PC-3 (cell line): ENCODE measurements around the gene MRPL24. TPM values are rescaled to one million over a fixed set of nuclear protein-coding genes. Genes with fewer than 3 reads are reported as not detected.

Experiments used
- ATAC-seq: fragments of 200-7000 bp; cut with Tn5 transposase; 2 replicates; pipeline ENCODE4 v1.9.1; 2020; ENCODE audit warnings: mild to moderate bottlenecking, moderate library complexity
- BruUV-seq: library from RNA; stranded (reverse); fragments of 400-500 nt; replicated peaks from 2 replicates; lab custom pipeline; 2021; lab: Mats Ljungman, UMichigan
- CTCF ChIA-PET: fragments of 300-600 bp; sonication (Branson Sonifier 250); formaldehyde crosslinking; loops from one replicate; lab custom pipeline; 2022; ENCODE audit warnings: antibody characterized with exemption; lab: Charles Lee
- POLR2A ChIA-PET: fragments of 300-600 bp; sonication (Branson Sonifier 250); formaldehyde crosslinking; loops from one replicate; lab custom pipeline; 2022; ENCODE audit warnings: antibody characterized with exemption; ENCODE audit not compliant: unreplicated experiment; lab: Charles Lee
- DNase-seq: peaks from one replicate; pipeline ENCODE4 v3.0.0-alpha.2; 2015
- H2AFZ ChIP-seq: fragments of 300-600 bp; sonication (generic); 2 replicates; pipeline ENCODE4 v1.6.0; 2016; ENCODE audit warnings: antibody characterized with exemption, low read length
- H3F3A ChIP-seq: fragments of 300-600 bp; sonication (generic); one replicate; pipeline ENCODE4 v1.6.0; 2017; ENCODE audit warnings: antibody characterized with exemption, low read length, control low read depth, mild to moderate bottlenecking; ENCODE audit not compliant: unreplicated experiment
- H3K27ac ChIP-seq: fragments of 300-600 bp; sonication (generic); 2 replicates; pipeline ENCODE4 v1.5.1; 2016; ENCODE audit warnings: mild to moderate bottlenecking, low read length
- H3K27me3 ChIP-seq: fragments of 300-600 bp; sonication (generic); 2 replicates; pipeline ENCODE4 v1.6.1; 2016; ENCODE audit warnings: low read length, mixed read lengths
- H3K36me3 ChIP-seq: fragments of 300-600 bp; sonication (generic); 2 replicates; pipeline ENCODE4 v1.6.1; 2016; ENCODE audit warnings: low read depth, mixed run types, low read length, mixed read lengths
- H3K4me1 ChIP-seq: fragments of 300-600 bp; sonication (generic); 2 replicates; pipeline ENCODE4 v1.5.1; 2016; ENCODE audit warnings: low read length; ENCODE audit not compliant: insufficient read depth
- H3K4me2 ChIP-seq: fragments of 300-600 bp; sonication (generic); 2 replicates; pipeline ENCODE4 v1.6.0; 2016; ENCODE audit warnings: low read length
- H3K4me3 ChIP-seq: fragments of 300-600 bp; sonication (generic); 2 replicates; pipeline ENCODE4 v1.5.1; 2016; ENCODE audit warnings: mild to moderate bottlenecking, low read length, mixed read lengths
- H3K79me2 ChIP-seq: fragments of 300-600 bp; sonication (generic); 2 replicates; pipeline ENCODE4 v1.6.1; 2017; ENCODE audit warnings: low read length, mixed read lengths
- H3K9ac ChIP-seq: fragments of 300-600 bp; sonication (generic); 2 replicates; pipeline ENCODE4 v1.6.0; 2016; ENCODE audit warnings: mild to moderate bottlenecking, low read length
- H3K9me2 ChIP-seq: fragments of 300-600 bp; sonication (generic); replicated peaks from 2 replicates; pipeline ENCODE4 v1.6.1; 2016; ENCODE audit warnings: mixed run types, low read length, mixed read lengths
- H3K9me3 ChIP-seq: fragments of 300-600 bp; sonication (generic); 2 replicates; pipeline ENCODE4 v1.6.1; 2016; ENCODE audit warnings: low read length, mixed read lengths
- H4K20me1 ChIP-seq: fragments of 300-600 bp; sonication (generic); 2 replicates; pipeline ENCODE4 v1.6.1; 2016; ENCODE audit warnings: low read length, mixed read lengths
- EZH2 ChIP-seq: fragments of 300-600 bp; sonication (generic); IDR thresholded peaks from one replicate; pipeline ENCODE4 v1.6.1; 2017; ENCODE audit warnings: antibody characterized with exemption, mild to moderate bottlenecking, low read length; ENCODE audit not compliant: unreplicated experiment
- EZH2phosphoT487 ChIP-seq: fragments of 300-600 bp; sonication (generic); IDR thresholded peaks from 2 replicates; pipeline ENCODE4 v1.6.1; 2018; ENCODE audit warnings: mild to moderate bottlenecking, antibody characterized with exemption, low read length, borderline replicate concordance
- intact Hi-C: fragments of 100-400 bp; cut with micrococcal nuclease; formaldehyde crosslinking; loops from 2 replicates; pipeline ENCODE4 v1.9.0; 2023
- total RNA-seq: library from RNA; depleted of rRNA; stranded (reverse); fragments of >200 nt; gene quantifications from 2 replicates; pipeline ENCODE4 v1.2.3, GENCODE V29; 2014
- TF ChIP-seq, protein P1 (sequence below): fragments of 300-600 bp; sonication (generic); conservative IDR thresholded peaks from 2 replicates; pipeline ENCODE4 v1.5.1; 2017; ENCODE audit warnings: antibody characterized with exemption, low read depth, mild to moderate bottlenecking, low read length

Gene MRPL24
- total RNA-seq, 1 experiment from 2014 or later, result 275 TPM

DNA sequence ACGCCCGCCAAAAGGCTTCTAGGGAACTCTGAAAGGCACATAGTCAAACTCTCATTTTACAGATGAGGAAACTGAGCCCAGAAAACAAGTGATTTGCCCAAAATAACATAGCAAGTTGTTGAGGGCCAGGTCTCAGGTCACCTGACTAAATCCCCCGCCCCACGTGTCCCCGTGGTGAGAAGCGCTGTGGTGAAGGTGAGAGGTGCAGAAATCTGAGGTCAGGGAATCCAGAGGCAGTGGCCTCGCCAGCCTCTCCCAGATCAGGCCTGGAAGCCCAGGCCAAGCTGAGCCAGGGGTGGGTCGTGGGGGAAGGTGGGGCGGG is 5.5 kb upstream of the MRPL24 start:
- POLR2A ChIA-PET, result no interaction called here
- Histone ChIP-seq H3K27ac (peak overlapping the region; percentile 99), H3K27me3 (no peaks in the 10 kb centered on the region), H3K9ac (peak overlapping the region; percentile 99), H4K20me1 (0 out of 2 replicates have a peak, but pooled peaks cover 5% of the 10 kb centered on the region), H3K36me3 (peaks cover 45% of the 10 kb centered on the region), H3K4me3 (peak overlapping the region; percentile 69), H3K79me2 (peaks cover 72% of the 10 kb centered on the region), H3F3A (peaks cover 23% of the 10 kb centered on the region), H3K4me1 (peaks cover 55% of the 10 kb centered on the region), H3K4me2 (peak overlapping the region; percentile 100), H3K9me3 (no peaks in the 10 kb centered on the region), H2AFZ (no peak overlapping the region), H3K9me2 (no peaks in the 10 kb centered on the region)
- BruUV-seq, result no TSS peak
- intact Hi-C loops, result no loop called here
- CTCF ChIA-PET, result interaction anchor here (0.5 kb wide), 1 partner anchor 122 kb away, joined by 3 read pairs; no protein-coding TSS in a partner anchor
- TF ChIP-seq, protein P1, sequence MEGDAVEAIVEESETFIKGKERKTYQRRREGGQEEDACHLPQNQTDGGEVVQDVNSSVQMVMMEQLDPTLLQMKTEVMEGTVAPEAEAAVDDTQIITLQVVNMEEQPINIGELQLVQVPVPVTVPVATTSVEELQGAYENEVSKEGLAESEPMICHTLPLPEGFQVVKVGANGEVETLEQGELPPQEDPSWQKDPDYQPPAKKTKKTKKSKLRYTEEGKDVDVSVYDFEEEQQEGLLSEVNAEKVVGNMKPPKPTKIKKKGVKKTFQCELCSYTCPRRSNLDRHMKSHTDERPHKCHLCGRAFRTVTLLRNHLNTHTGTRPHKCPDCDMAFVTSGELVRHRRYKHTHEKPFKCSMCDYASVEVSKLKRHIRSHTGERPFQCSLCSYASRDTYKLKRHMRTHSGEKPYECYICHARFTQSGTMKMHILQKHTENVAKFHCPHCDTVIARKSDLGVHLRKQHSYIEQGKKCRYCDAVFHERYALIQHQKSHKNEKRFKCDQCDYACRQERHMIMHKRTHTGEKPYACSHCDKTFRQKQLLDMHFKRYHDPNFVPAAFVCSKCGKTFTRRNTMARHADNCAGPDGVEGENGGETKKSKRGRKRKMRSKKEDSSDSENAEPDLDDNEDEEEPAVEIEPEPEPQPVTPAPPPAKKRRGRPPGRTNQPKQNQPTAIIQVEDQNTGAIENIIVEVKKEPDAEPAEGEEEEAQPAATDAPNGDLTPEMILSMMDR, result no peak
- no peak for TF ChIP-seq EZH2phosphoT487
- TF ChIP-seq EZH2, result no peak
- no peak for ATAC-seq
- DNase-seq, result no peak

DNA sequence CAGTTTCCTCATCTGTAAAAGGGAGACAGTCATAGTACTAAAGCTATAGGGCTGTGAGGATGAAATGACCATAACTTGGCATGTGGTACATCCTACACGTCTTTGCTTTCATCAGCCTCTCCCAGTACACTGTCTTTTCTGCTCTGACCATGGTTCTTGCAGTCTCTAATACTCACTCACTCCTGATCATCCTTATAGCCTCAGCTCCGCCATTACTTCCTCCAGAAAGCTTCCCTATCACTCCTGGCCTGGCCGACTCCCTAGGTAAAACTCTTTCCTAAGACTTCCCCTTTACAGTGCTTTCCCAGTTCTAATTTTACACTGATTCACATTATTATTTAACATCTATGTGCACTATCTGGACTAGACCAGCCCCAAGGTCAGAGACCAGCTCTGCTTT is 5.0 kb upstream of the MRPL24 start:
- peaks cover 68% of the 10 kb centered on the region for H3K79me2 ChIP-seq
- ATAC-seq (no peak), DNase-seq (no peak)
- CTCF ChIA-PET, result no interaction called here
- H3K4me1 ChIP-seq, result peaks cover 56% of the 10 kb centered on the region
- H3F3A ChIP-seq, result peaks cover 23% of the 10 kb centered on the region
- POLR2A ChIA-PET, result no interaction called here
- H4K20me1 ChIP-seq, result 0 out of 2 replicates have a peak, but pooled peaks cover 5% of the 10 kb centered on the region
- H3K9me2 ChIP-seq, result no peaks in the 10 kb centered on the region
- H3K9ac ChIP-seq, result peak overlapping the region; percentile 99
- H3K27ac ChIP-seq, result peak overlapping the region; percentile 99
- peak overlapping the region; percentile 100 for H3K4me2 ChIP-seq
- intact Hi-C loops, result no loop called here
- H3K4me3 ChIP-seq, result peak overlapping the region; percentile 69; the same call in 1 of the 2 replicates
- H3K9me3 ChIP-seq, result no peaks in the 10 kb centered on the region
- no peak for TF ChIP-seq EZH2
- TF ChIP-seq, protein P1, result no peak
- no peak for TF ChIP-seq EZH2phosphoT487
- no TSS peak for BruUV-seq
- H3K27me3 ChIP-seq, result no peaks in the 10 kb centered on the region
- H2AFZ ChIP-seq, result no peak overlapping the region
- H3K36me3 ChIP-seq, result peaks cover 45% of the 10 kb centered on the region

DNA sequence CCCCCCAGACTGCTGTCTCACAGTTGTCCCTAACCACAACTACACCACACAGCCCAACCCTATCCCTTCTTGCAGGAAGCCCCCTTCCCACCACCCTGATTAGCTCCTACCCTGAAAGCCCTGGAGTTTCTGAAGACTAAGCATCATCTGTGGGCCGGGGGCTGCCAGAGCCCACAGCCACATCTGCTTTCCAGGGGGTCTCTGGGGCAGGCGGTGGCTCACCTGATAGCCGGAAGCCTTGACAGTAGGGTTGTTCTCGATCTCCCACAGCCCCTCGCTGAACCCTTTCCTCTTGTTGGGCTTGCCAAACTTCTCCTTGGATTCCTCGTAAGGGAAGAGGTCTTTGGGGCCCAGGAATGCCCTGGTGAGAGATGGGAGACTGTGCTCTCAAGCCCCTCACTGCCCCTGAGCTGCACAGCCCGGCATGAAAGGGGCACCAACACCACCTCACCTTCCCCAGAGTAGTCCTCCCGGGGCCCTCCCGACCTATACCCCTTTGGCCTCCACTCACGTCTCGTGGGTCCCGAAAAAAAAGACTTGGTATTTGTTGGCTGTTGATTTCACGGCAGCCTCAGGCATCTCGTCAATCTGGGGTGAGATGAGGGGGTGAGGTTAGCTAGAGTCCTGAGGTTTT is 4.0 kb upstream of the MRPL24 start:
- no peak for DNase-seq
- ChIA-PET CTCF (interaction anchor here (0.7 kb wide), 1 partner anchor 56 kb away, joined by 6 read pairs; no protein-coding TSS in a partner anchor), POLR2A (no interaction called here)
- Histone ChIP-seq H4K20me1 (0 out of 2 replicates have a peak, but pooled peaks cover 5% of the 10 kb centered on the region), H3K79me2 (peaks cover 68% of the 10 kb centered on the region), H3K36me3 (peaks cover 45% of the 10 kb centered on the region), H3K4me3 (no peak overlapping the region), H3K9ac (no peak overlapping the region), H3F3A (peaks cover 23% of the 10 kb centered on the region), H3K9me2 (no peaks in the 10 kb centered on the region), H3K27me3 (no peaks in the 10 kb centered on the region), H3K4me1 (peaks cover 59% of the 10 kb centered on the region), H3K9me3 (no peaks in the 10 kb centered on the region), H2AFZ (no peak overlapping the region), H3K27ac (no peak overlapping the region), H3K4me2 (no peak overlapping the region)
- intact Hi-C loops, result no loop called here
- no peak for TF ChIP-seq EZH2phosphoT487
- TF ChIP-seq EZH2, result no peak
- TF ChIP-seq, protein P1, result no peak
- ATAC-seq, result no peak
- BruUV-seq, result no TSS peak
